ENCODE results near the gene PALD1. TPM values are rescaled to one million over a fixed set of nuclear protein-coding genes. Genes with fewer than 3 reads are reported as not detected.

The PALD1 gene
- total and polyA plus RNA-seq, 2 of the 13 experiments (the other 11 are each of a cell fraction or from before 2014, with no cell fraction given), result 0.07 to 0.09 TPM

GRCh38 chr10:70466951-70467350 lies 11.6 kb upstream of the PALD1 start:
- Histone ChIP-seq H3K36me3 (replicated peaks in 1 of 2; ENCODE audit: control insufficient read depth in 1 of 2, insufficient read depth in 2 of 2, low read length in 2 of 2) (no peaks in the 10 kb centered on the region), H2AFZ (ENCODE audit: low read length) (no peak overlapping the region), H3K27me3 (ENCODE audit: control insufficient read depth in 1 of 2, insufficient read depth in 2 of 2, low read length in 2 of 2) (peaks cover 4 to 27% of the 10 kb centered on the region in 2 experiments; a peak in 4 of 5 replicates), H3K79me2 (ENCODE audit: insufficient read depth, low read length) (no peaks in the 10 kb centered on the region), H3K9ac (ENCODE audit: insufficient read depth, low read depth, low read length) (no peak overlapping the region), H3K4me2 (ENCODE audit: low read depth, low read length) (no peak overlapping the region), H3K9me3 (ENCODE audit: low read length) (no peaks in the 10 kb centered on the region), H3K4me1 (ENCODE audit: insufficient read depth, low read length) (no peaks in the 10 kb centered on the region), H4K20me1 (ENCODE audit: insufficient read depth, low read length) (no peaks in the 10 kb centered on the region), H3K27ac (ENCODE audit: extremely low read length, insufficient read depth, low read length) (no peak overlapping the region), H3K4me3 (replicated peaks in 1 of 3; ENCODE audit: insufficient read depth in 1 of 3, low read depth in 2 of 3, low read length in 3 of 3) (no peak overlapping the region)
- intact Hi-C loops (cut with micrococcal nuclease; ENCODE audit: unreplicated experiment), result no loop called here
- ATAC-seq, result no peak
- ChIA-PET POLR2A (no interaction called here), CTCF (ENCODE audit: low intra/inter-chr PET ratio, low total read pairs) (no interaction called here)
- no peak for TF ChIP-seq ZBTB34 (CRISPR knock-in tag; IDR thresholded peaks at IDR 0.05)
- no peak for TF ChIP-seq KLF11 (CRISPR knock-in tag; IDR thresholded peaks at IDR 0.05)
- TF ChIP-seq ZNF264 (CRISPR knock-in tag; IDR thresholded peaks at IDR 0.05), result no peak
- no peak for TF ChIP-seq ZNF275 (CRISPR knock-in tag; IDR thresholded peaks at IDR 0.05; ENCODE audit: borderline replicate concordance)
- TF ChIP-seq GFI1 (CRISPR knock-in tag; IDR thresholded peaks at IDR 0.05; ENCODE audit: borderline replicate concordance), result no peak
- no peak for TF ChIP-seq NCOA1 (CRISPR knock-in tag; IDR thresholded peaks at IDR 0.05)
- in situ Hi-C loops (cut with HindIII; ENCODE audit: extremely low pct_ligation_motif_present, low pct_unique_long_range_greater_than_20kb), result no loop called here
- no TSS peak for BruUV-seq (replicated peaks)
- FAIRE-seq, result no peak
- 6% methylated on average over 3 of the region's 3 CpGs for WGBS (ENCODE audit: low lambda C conversion rate)
- no peak for DNase-seq (ENCODE audit: low spot score)

Data from HepG2 (cell line).